HepG2 (cell line): Measurements from ENCODE around the gene CCL5. TPM values are rescaled to one million over a fixed set of nuclear protein-coding genes. Genes with fewer than 3 reads are reported as not detected.

Experiments
- ATAC-seq: fragments of 200-7000 bp; cut with Tn5 transposase; 3 replicates; pipeline ENCODE4 v1.9.1; 2020; ENCODE audit warnings: mild to moderate bottlenecking, moderate library complexity
- BruUV-seq: library from RNA; stranded (reverse); fragments of 400-500 nt; replicated peaks from 2 replicates; lab custom pipeline; 2021; lab: Mats Ljungman, UMichigan
- CTCF ChIA-PET: fragments of 300-600 bp; formaldehyde crosslinking; extraction: SDS; loops from one replicate; lab custom pipeline; 2021; ENCODE audit warnings: low total read pairs, inconsistent platforms, low intra/inter-chr PET ratio; lab: Yijun Ruan, JAX
- POLR2A ChIA-PET: fragments of 350-600 bp; sonication (Branson Sonifier 250); formaldehyde crosslinking; loops from one replicate; lab custom pipeline; 2020; ENCODE audit warnings: antibody characterized with exemption, inconsistent platforms; lab: Yijun Ruan, JAX
- DNase-seq: peaks from one replicate; pipeline ENCODE4 v3.0.0-alpha.2; 2015; ENCODE audit warnings: low spot score
- FAIRE-seq: peaks from 3 replicates; lab custom pipeline; 2011; peaks lifted over from hg19 to GRCh38; lab: Jason Lieb, UNC
- H2AFZ ChIP-seq: one replicate; pipeline ENCODE4 v1.6.1; 2011; ENCODE audit warnings: low read length, inconsistent platforms
- H3K27ac ChIP-seq: fragments of 300-600 bp; 3 replicates; pipeline ENCODE4 v1.8.0; 2011; ENCODE audit warnings: mixed run types, mild to moderate bottlenecking, mixed read lengths, low read length, inconsistent platforms; ENCODE audit not compliant: insufficient read depth; ENCODE audit errors: extremely low read length
- H3K27me3 ChIP-seq, 2 experiments: fragments of 200-600 bp in 1 of 2; 2 replicates in 1 of 2; 3 replicates in 1 of 2; pipeline versions ENCODE4 v1.6.0 to v1.8.0; 2011; ENCODE audit warnings: low read length in 2 of 2, mild to moderate bottlenecking in 2 of 2, moderate library complexity in 2 of 2, inconsistent platforms in 1 of 2; ENCODE audit not compliant: insufficient read depth in 2 of 2, control insufficient read depth in 1 of 2
- H3K36me3 ChIP-seq, 2 experiments: fragments of 200-600 bp in 1 of 2; replicated peaks in 1 of 2; 2 replicates in 1 of 2; 3 replicates in 1 of 2; pipeline versions ENCODE4 v1.5.1 to v1.8.0; 2011; ENCODE audit warnings: low read length in 2 of 2, inconsistent platforms in 1 of 2; ENCODE audit not compliant: insufficient read depth in 2 of 2, control insufficient read depth in 1 of 2
- H3K4me1 ChIP-seq: 2 replicates; pipeline ENCODE4 v1.5.1; 2012; ENCODE audit warnings: low read length, inconsistent platforms; ENCODE audit not compliant: insufficient read depth
- H3K4me2 ChIP-seq: 2 replicates; pipeline ENCODE4 v1.6.0; 2011; ENCODE audit warnings: low read depth, low read length, inconsistent platforms
- H3K4me3 ChIP-seq, 3 experiments: fragments of 200-600 bp in 1 of 3; sonication (generic), shearing (Covaris generic) in 1 of 3; replicated peaks in 1 of 3; 2 replicates each; pipeline ENCODE4 v1.5.1; 2011 to 2016; ENCODE audit warnings: low read length in 3 of 3, inconsistent platforms in 2 of 3, low read depth in 2 of 3, mild to moderate bottlenecking in 2 of 3, control low read depth in 1 of 3, mixed read lengths in 1 of 3; ENCODE audit not compliant: insufficient read depth in 1 of 3
- H3K79me2 ChIP-seq: one replicate; pipeline ENCODE4 v1.6.1; 2011; ENCODE audit warnings: low read length, inconsistent platforms; ENCODE audit not compliant: insufficient read depth
- H3K9ac ChIP-seq: 2 replicates; pipeline ENCODE4 v1.6.0; 2011; ENCODE audit warnings: mild to moderate bottlenecking, low read depth, low read length, inconsistent platforms; ENCODE audit not compliant: insufficient read depth
- H3K9me3 ChIP-seq: 2 replicates; pipeline ENCODE4 v1.5.1; 2012; ENCODE audit warnings: mild to moderate bottlenecking, low read length
- H4K20me1 ChIP-seq: 2 replicates; pipeline ENCODE4 v1.6.0; 2011; ENCODE audit warnings: inconsistent platforms, mild to moderate bottlenecking, low read length, moderate library complexity; ENCODE audit not compliant: insufficient read depth
- ARID2 ChIP-seq: sonication (generic); formaldehyde crosslinking; IDR thresholded peaks from 2 replicates; pipeline ENCODE4 v1.8.1; 2022; ENCODE audit warnings: mild to moderate bottlenecking, missing genetic modification reagents, borderline replicate concordance
- BRD4 ChIP-seq: sonication (generic); formaldehyde crosslinking; IDR thresholded peaks from 2 replicates; pipeline ENCODE4 v1.4.0; 2020; ENCODE audit warnings: missing genetic modification reagents
- DR1 ChIP-seq: sonication (generic); formaldehyde crosslinking; IDR thresholded peaks from 2 replicates; pipeline ENCODE4 v1.8.0; 2021; ENCODE audit warnings: mild to moderate bottlenecking, missing genetic modification reagents, inconsistent platforms
- ELF4 ChIP-seq: sonication (generic); formaldehyde crosslinking; IDR thresholded peaks from 2 replicates; pipeline ENCODE4 v1.5.0; 2020; ENCODE audit warnings: missing genetic modification reagents, mild to moderate bottlenecking, moderate library complexity, borderline replicate concordance
- ETV5 ChIP-seq: IDR thresholded peaks from 2 replicates; pipeline ENCODE4 v1.6.1; 2018; ENCODE audit warnings: missing biosample characterization, missing genetic modification reagents, inconsistent platforms, borderline replicate concordance
- ETV6 ChIP-seq: sonication (generic); formaldehyde crosslinking; conservative IDR thresholded peaks from 2 replicates; pipeline ENCODE4 v1.4.0; 2020; ENCODE audit warnings: missing genetic modification reagents
- HOXA9 ChIP-seq: sonication (generic); formaldehyde crosslinking; IDR thresholded peaks from 2 replicates; pipeline ENCODE4 v1.8.1; 2022; ENCODE audit warnings: missing genetic modification reagents, mild to moderate bottlenecking, moderate library complexity, borderline replicate concordance
- JUN ChIP-seq: sonication (generic); formaldehyde crosslinking; IDR thresholded peaks from 2 replicates; pipeline ENCODE4 v1.4.0; 2020; ENCODE audit warnings: mild to moderate bottlenecking, missing genetic modification reagents
- MIER2 ChIP-seq: IDR thresholded peaks from 2 replicates; pipeline ENCODE4 v1.6.1; 2016; ENCODE audit warnings: missing biosample characterization, missing genetic modification reagents
- NFIB ChIP-seq: sonication (generic); formaldehyde crosslinking; IDR thresholded peaks from 2 replicates; pipeline ENCODE4 v1.9.0; 2021; ENCODE audit warnings: missing genetic modification reagents, mild to moderate bottlenecking, borderline replicate concordance
- SIN3A ChIP-seq: IDR thresholded peaks from 2 replicates; pipeline ENCODE4 v1.6.1; 2011; ENCODE audit warnings: low read depth, mild to moderate bottlenecking, control low read depth, low read length, borderline replicate concordance
- SIX1 ChIP-seq: sonication (generic); formaldehyde crosslinking; IDR thresholded peaks from 2 replicates; pipeline ENCODE4 v1.4.0; 2020; ENCODE audit warnings: missing genetic modification reagents, borderline replicate concordance
- YEATS4 ChIP-seq: sonication (generic); formaldehyde crosslinking; IDR thresholded peaks from 2 replicates; pipeline ENCODE4 v1.4.0; 2020; ENCODE audit warnings: missing genetic modification reagents, borderline replicate concordance
- ZBTB21 ChIP-seq: sonication (generic); formaldehyde crosslinking; IDR thresholded peaks from 2 replicates; pipeline ENCODE4 v1.4.0; 2020; ENCODE audit warnings: missing genetic modification reagents
- ZEB1 ChIP-seq: IDR thresholded peaks from 2 replicates; pipeline ENCODE4 v1.6.1; 2012; ENCODE audit warnings: mild to moderate bottlenecking, low read depth, inconsistent platforms; ENCODE audit not compliant: insufficient replicate concordance
- ZFP41 ChIP-seq: sonication (generic); formaldehyde crosslinking; IDR thresholded peaks from 2 replicates; pipeline ENCODE4 v1.4.0; 2020; ENCODE audit warnings: mild to moderate bottlenecking, missing genetic modification reagents, borderline replicate concordance
- ZNF205 ChIP-seq: IDR thresholded peaks from 2 replicates; pipeline ENCODE4 v1.6.1; 2018; ENCODE audit warnings: missing biosample characterization, missing genetic modification reagents
- ZNF326 ChIP-seq: sonication (generic); formaldehyde crosslinking; IDR thresholded peaks from 2 replicates; pipeline ENCODE4 v1.4.0; 2020; ENCODE audit warnings: missing genetic modification reagents, borderline replicate concordance
- ZNF644 ChIP-seq: IDR thresholded peaks from 2 replicates; pipeline ENCODE4 v1.6.1; 2016; ENCODE audit warnings: low read depth
- WGBS: methylation state at CpG from one replicate; pipeline ENCODE4 v1.1.6; 2017; ENCODE audit warnings: low lambda C conversion rate; 5-methylcytosine and 5-hydroxymethylcytosine counted together
- in situ Hi-C: cut with HindIII; loops from 2 replicates; pipeline ENCODE4 v1.10.0; 2017; ENCODE audit warnings: low pct_unique_long_range_greater_than_20kb; ENCODE audit not compliant: extremely low pct_ligation_motif_present
- intact Hi-C: fragments of 100-400 bp; cut with micrococcal nuclease; formaldehyde crosslinking; loops from one replicate; pipeline ENCODE4 v1.10.0; 2022; ENCODE audit not compliant: unreplicated experiment
- polyA plus RNA-seq, 8 experiments: library from polyadenylated mRNA; depleted of rRNA in 3 of 8; stranded (reverse) in 7 of 8; unstranded in 1 of 8; fragments of >200 nt; fragmentation: Illumina TruSeq in 4 of 8; extraction: Trizol in 4 of 8; gene quantifications; 2 replicates each; pipeline versions ENCODE4 v1.2.1 to v1.2.3, GENCODE V29; 2011 to 2016; ENCODE audit warnings: low read depth in 4 of 8, missing spikeins in 1 of 8, mixed read lengths in 1 of 8; ENCODE audit not compliant: insufficient read depth in 1 of 8
- total RNA-seq, 5 experiments: library from RNA; depleted of rRNA; stranded (reverse); fragments of >200 nt; fragmentation: Illumina TruSeq; extraction: Trizol; gene quantifications; 2 replicates each; pipeline ENCODE4 v1.2.3, GENCODE V29; 2016; ENCODE audit warnings: low read depth in 1 of 5
- TF ChIP-seq, protein P1 (sequence below): sonication (generic); formaldehyde crosslinking; IDR thresholded peaks from 2 replicates; pipeline ENCODE4 v1.5.0; 2020; ENCODE audit warnings: missing genetic modification reagents
- TF ChIP-seq, protein P2 (sequence below), 2 experiments: fragments of 450-650 bp in 1 of 2; sonication (generic) in 1 of 2; formaldehyde crosslinking; IDR thresholded peaks; 2 replicates each; pipeline versions ENCODE4 v1.5.0 to v1.8.0; 2020 to 2022; ENCODE audit warnings: mild to moderate bottlenecking in 1 of 2, missing genetic modification reagents in 1 of 2

The CCL5 gene
- total and polyA plus RNA-seq, 2 of the 13 experiments (the other 11 are each of a cell fraction or from before 2014, with no cell fraction given) = 0.13 to 0.29 TPM

DNA sequence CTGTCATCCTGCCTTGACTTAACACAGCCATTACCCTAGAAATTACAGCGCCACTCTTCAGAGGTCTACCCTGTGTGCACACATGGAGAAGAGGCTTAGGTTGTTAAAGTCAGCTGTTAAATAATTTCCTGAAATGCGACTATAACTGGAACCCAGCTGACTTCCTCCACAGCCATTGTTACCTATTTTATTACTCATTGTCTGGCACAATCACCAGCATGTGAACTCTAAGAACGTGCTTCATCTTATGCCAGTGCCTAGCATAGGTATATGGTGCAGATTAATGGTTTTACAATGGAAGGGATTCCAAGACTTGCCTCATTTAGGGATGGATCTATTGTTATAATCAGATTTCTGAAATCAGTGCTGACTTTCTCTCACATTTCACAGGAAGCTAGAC lies 38.5 kb upstream of the CCL5 start (continued):
- no peak for TF ChIP-seq ZNF326 (CRISPR knock-in tag)
- no peak for TF ChIP-seq ETV6 (CRISPR knock-in tag)

DNA sequence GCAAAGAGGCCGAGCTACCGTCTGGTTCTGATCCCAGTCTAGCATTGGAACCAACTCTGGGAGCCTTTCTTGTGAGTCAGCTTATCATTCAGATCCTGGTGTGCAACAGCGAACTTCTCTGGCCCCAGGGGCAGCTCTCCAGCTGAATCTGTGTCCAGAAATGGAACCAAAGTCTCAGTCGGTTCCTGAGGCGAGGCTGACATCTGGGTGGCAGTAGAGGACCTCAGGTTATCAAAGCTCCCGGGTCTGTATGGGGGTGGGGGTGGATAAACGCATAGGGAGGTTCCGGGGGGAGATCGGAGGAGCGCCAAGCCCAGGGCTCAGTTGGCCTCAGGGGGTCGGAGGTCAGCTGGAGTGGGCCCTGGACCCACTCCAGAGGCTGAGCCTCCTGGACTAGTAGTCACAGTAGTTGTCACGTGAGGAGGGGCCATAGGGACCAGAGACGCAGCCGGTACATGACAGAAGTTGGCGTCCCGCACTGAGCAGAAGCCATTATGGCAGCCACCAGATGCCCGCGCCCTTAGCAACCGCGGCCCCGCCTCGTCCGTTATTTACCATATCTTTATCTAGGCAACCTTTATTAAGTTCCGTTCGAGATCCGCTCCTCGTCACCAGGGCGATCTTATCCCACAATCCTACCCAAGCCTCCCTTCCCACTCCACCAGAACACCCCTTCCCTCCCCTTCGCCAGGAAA lies 37.5 kb upstream of the CCL5 start:
- CTCF ChIA-PET = no interaction called here
- H3K9me3 ChIP-seq = no peaks in the 10 kb centered on the region
- no peaks in the 10 kb centered on the region for H3K79me2 ChIP-seq
- no peak overlapping the region for H3K4me3 ChIP-seq
- no peak for ATAC-seq
- H3K27me3 ChIP-seq = no peaks in the 10 kb centered on the region
- peaks cover 29% of the 10 kb centered on the region for H3K4me1 ChIP-seq
- H3K27ac ChIP-seq = no peak overlapping the region
- DNase-seq = no peak
- H3K4me2 ChIP-seq = no peak overlapping the region
- 68% methylated on average over 25 of the region's 29 CpGs for WGBS
- intact Hi-C loops = no loop called here
- no peak overlapping the region for H3K9ac ChIP-seq
- in situ Hi-C loops = no loop called here
- no peak for FAIRE-seq
- TF ChIP-seq ARID2 (CRISPR knock-in tag) (no peak), YEATS4 (CRISPR knock-in tag) (no peak), DR1 (no peak), ZNF644 (CRISPR knock-in tag) (no peak), SIN3A (no peak), ELF4 (no peak), BRD4 (CRISPR knock-in tag) (no peak), ZFP41 (CRISPR knock-in tag) (no peak), ETV5 (CRISPR knock-in tag) (no peak), SIX1 (no peak), ZEB1 (no peak), HOXA9 (CRISPR knock-in tag) (no peak), ZBTB21 (CRISPR knock-in tag) (no peak), NFIB (CRISPR knock-in tag) (no peak), ZNF205 (CRISPR knock-in tag) (no peak), MIER2 (CRISPR knock-in tag) (no peak), JUN (CRISPR knock-in tag) (no peak)
- TF ChIP-seq, protein P1, sequence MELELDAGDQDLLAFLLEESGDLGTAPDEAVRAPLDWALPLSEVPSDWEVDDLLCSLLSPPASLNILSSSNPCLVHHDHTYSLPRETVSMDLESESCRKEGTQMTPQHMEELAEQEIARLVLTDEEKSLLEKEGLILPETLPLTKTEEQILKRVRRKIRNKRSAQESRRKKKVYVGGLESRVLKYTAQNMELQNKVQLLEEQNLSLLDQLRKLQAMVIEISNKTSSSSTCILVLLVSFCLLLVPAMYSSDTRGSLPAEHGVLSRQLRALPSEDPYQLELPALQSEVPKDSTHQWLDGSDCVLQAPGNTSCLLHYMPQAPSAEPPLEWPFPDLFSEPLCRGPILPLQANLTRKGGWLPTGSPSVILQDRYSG (CRISPR knock-in tag) = no peak
- TF ChIP-seq, protein P2, sequence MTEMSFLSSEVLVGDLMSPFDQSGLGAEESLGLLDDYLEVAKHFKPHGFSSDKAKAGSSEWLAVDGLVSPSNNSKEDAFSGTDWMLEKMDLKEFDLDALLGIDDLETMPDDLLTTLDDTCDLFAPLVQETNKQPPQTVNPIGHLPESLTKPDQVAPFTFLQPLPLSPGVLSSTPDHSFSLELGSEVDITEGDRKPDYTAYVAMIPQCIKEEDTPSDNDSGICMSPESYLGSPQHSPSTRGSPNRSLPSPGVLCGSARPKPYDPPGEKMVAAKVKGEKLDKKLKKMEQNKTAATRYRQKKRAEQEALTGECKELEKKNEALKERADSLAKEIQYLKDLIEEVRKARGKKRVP (CRISPR knock-in tag; IDR thresholded peaks at IDR 0.05) = no peak
- H3K36me3 ChIP-seq = no peaks in the 10 kb centered on the region
- no peak overlapping the region for H2AFZ ChIP-seq
- POLR2A ChIA-PET = no interaction called here
- BruUV-seq = no TSS peak
- no peaks in the 10 kb centered on the region for H4K20me1 ChIP-seq
